HG03108 (cell line): ENCODE measurements around the gene TBPL2.

Source experiments
- ATAC-seq: cut with Tn5 transposase; IDR thresholded peaks from one replicate; pipeline ENCODE4 v1.9.1; 2021; ENCODE audit warnings: moderate library complexity; ENCODE audit not compliant: unreplicated experiment

Gene TBPL2

GRCh38 chr14:55372825-55373224 is 67.6 kb downstream of the TBPL2 start:
- ATAC-seq: no peak

GRCh38 chr14:55372423-55372822 is 68.0 kb downstream of the TBPL2 start:
- no peak for ATAC-seq

GRCh38 chr14:55370883-55371455 is 69.4 kb downstream of the TBPL2 start:
- no peak for ATAC-seq

DNA sequence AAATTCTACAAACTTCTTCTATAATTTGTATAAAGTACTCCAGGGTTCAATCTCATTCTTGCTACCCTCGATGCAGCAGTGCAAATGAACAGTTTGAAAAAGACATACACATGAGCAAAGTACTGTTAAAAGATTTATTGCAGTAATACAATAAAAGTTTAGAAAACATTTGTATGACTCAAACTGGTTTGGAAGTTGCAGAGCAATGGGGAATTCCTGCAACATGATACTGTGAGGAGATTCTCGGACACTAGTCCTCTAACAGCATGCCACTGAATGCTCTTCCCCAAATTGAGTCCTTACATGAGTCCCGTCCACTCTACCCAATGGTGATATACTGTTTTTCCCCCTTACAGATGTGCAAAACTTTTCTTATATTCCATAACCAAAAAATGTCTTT is 74.1 kb downstream of the TBPL2 start:
- ATAC-seq: no peak
